Muscle of arm (tissue), 12 donors: ENCODE data around the gene CGNL1. TPM values are rescaled to one million over a fixed set of nuclear protein-coding genes. Genes with fewer than 3 reads are reported as not detected.

Experiments
- DNase-seq: peaks from one replicate; pipeline ENCODE4 v3.0.0-alpha.2; 2013
- polyA plus RNA-seq, 12 donors: library from polyadenylated mRNA; unstranded; fragments of 120-200 nt; gene quantifications; one replicate each; pipeline ENCODE4 v1.2.1, GENCODE V29; 2013; ENCODE audit not compliant: insufficient read length in 12 of 12

CGNL1 gene
- polyA plus RNA-seq, 12 donors, result 7.2 to 20.3 (median 8.8) TPM; not detected in 1

DNA sequence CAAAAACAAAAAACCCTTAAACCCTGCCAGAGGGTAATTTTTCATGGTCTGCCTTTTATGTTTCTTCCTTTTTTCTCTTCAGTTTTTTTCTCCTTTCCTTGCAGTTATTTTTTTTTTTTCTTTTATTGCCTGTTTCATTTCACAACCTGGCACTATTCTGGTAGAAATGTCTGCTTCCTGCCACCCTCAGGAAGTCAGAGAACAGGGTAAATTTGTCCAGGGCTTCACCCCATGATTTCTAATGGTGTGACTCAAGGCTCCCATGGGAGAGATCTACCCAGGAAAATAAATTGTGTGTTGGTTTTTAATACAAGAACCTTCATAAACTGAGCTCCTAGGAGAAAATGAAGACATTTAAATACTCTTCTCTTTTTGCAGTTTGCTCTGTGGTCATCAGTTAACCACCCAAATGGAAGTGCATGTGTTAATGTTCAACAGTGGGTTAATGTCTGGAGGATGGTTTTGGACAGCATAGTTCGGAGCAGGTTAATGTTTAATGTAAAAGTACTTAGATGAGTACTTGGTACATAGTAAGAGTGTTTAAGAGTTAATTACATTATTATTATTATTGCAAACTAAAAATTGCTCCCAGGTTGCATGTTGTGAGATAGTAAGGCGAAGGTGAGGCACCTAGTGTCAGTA lies 45.9 kb downstream of the CGNL1 start:
- no peak for DNase-seq

DNA sequence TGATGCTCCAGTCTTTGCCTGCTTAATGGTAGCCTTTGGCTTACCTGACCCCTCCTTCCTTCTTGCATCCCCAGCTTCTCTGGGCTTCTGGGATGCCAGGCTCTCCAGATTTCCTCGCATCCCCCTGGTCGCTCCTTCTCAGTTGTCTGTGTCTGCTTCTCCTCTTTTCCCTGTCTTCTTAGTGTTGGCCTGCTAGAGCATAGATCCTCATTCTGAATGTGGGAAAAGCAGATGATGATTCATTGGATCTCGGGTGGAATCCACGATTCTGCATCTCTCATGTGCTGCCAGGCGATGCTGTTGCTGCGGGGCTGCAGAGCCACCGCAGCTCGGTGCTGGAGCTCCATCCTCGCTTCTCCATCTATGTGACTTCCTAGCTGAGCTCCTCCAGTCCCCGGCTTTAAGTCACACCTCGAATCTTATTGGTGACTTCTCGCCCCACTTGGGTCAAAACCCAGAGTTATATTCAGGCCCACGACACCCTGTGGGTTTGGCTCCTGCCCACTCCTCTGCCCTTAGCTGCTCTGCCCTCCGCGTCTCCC lies 47.4 kb downstream of the CGNL1 start:
- DNase-seq, result no peak

DNA sequence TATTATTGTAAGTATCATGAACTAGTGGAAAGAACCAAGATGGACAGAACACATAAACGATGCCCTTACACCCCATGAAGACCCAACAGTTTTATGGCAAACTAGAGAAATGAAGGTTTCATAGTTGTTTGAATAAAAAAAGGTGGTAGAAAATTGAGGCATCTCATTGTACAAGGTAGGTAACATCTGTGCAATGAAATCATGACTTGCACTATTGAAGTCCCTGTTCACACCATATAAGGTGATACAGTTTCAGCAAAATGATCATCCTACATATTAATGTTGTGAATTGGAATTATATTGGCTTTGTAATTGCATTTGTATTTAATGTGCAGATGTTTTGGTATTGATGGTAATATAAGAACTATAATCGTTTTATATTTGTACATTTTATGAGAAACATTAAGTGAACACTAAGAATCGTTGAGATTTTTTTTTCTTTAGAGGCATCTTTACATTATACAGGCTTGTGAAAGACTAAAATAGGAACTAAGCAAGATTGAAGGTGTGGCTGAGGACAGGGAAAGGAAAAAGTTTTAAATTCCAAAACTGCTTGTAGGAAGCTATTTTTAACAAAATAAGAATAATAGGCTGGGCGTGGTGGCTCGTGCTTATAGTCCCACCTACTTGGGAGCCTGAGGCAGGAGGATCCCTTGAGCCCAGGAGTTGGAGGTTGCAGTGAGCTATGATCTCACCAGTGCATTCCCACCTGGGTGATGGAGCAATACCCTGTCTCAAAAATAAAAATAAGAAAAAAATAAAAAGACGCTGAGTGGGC lies 48.5 kb downstream of the CGNL1 start:
- no peak for DNase-seq

DNA sequence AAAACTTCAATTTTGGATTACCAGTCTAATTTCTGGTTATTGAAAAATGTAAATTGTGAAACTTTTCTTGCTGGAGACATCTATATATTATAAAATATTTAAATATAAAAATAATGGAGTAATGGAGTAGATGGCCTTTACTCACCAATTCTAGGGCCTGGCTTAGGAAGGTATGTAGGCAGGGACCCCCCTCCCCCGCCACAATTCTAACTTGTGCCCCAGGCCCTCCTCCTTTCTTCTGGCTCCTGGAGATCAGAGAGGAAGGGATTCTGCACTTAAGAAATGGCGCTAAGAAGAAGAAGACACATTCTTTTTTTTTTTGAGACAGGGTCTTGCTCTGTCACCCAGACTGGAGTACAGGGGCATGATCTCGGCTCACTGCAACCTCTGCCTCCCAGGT lies 49.5 kb downstream of the CGNL1 start:
- DNase-seq, result no peak

DNA sequence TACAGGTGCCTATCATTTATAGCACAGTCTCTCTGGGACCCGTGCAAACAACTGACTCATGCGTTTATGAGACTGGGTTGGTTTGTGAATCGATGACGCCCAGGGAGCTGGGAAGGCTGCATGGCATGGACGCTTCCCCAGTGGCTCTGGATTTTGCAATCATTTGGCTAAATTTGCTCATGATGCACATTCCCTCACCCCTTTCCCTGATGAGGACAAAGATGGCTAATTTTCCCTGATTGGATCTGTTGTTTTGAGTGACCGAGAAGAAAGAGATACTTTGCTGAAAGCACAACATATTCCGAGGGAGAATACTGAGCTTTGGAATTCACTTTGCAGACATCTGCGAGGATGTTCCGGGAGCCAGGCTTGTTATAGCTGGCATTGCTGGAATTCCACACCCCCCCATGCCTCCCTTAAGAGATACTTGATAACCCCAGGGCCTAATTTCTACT lies 51.1 kb downstream of the CGNL1 start:
- DNase-seq, result no peak

DNA sequence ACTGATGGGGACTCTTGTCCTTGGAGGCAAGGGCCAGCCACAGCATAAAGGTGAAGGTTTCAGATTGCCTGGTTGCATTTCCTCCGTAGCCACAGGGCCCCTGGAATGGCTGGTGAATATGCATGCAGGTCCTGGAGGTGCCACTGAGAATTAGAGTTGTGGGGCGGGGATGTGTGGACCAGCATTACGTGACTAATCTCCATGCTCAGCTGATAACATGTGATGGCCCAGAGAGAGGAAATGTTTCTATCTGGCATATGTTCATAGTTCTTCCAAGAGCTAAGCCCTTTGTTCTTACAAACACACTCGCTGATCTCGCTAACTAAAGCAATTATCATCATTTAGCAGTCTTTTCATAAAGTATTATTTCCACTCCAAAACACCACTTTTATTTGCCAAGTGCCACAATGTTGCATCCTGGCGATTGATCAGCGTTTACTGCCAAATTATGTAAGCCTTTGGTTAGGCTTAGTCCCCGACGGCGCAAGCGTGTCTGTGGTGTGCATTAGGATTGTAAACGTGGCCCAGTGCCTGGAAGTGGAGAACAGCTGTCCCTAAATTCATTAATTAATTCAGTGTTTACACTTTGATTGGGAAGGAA lies 55.9 kb downstream of the CGNL1 start:
- DNase-seq, result peak; percentile 22

DNA sequence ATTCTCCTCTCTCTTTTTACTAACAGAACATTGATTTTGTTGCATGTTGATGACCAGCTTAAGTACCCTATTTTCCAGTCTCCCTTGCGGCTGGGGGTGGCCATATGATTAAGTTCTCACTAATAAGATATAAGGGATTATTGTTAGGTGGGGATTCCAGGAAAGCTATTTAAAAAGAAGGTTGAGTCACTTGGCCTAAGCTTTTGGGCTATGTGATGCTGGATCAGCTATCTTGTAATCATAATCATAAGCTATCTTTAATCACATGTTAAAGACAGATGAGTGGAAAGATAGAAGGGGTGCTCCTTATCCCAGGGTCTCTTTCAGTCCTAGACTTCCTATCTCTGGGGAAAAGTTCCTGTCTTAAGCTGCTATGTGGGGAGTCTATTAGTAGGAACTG lies 59.9 kb downstream of the CGNL1 start:
- DNase-seq, result no peak

DNA sequence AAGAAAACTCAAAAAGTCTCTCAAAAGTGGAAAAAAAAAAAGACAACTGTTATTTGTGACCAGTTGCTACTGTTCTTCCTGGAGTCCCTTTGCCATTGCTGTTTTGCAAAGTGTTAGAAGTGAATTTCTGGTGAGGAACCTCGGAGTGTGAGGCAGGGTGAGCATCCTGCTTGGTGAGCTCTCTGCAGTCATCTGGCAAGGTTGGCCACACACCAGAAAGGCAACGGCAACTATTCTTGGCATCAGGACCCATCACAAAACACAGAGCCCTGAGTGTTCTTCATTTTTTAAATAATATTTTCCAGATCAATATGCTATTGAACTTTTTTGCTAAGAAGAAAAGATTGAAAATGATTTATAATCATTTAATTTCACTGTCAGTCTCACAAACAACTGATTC lies 60.7 kb downstream of the CGNL1 start:
- no peak for DNase-seq

DNA sequence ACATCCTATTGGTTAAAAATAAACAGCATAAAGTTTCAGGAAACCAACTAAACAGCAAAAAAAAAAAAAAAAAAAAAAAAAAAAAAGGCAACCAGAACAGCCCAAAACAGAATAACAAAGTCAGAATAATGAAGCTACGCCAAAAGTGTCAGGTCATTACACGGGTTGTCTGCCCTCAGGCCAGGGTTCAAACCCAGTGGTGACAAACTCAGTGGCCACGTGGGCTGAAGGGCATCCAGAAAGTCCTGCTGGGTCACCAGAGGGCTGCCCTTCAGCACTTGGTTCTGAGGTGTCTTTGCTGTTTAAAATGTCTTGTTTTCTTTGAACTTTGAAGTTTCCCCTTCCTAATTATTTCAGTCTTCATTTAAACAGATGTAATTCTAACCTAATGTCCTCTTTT lies 61.3 kb downstream of the CGNL1 start:
- no peak for DNase-seq

DNA sequence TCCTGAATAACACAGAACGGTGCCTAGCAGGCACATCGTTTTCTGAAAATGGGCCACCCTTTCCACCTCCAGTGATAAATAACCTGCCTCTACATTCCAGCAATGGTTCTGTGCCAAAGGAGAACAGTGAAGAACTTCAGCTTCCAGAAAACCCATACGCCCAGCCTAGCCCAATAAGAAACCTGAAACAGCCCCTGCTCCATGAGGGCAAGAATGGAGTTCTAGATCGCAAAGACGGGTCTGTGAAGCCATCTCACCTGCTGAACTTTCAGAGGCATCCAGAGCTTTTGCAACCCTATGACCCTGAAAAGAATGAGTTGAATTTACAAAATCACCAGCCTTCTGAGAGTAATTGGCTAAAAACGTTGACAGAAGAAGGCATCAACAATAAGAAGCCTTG lies 61.9 kb downstream of the CGNL1 start:
- no peak for DNase-seq

DNA sequence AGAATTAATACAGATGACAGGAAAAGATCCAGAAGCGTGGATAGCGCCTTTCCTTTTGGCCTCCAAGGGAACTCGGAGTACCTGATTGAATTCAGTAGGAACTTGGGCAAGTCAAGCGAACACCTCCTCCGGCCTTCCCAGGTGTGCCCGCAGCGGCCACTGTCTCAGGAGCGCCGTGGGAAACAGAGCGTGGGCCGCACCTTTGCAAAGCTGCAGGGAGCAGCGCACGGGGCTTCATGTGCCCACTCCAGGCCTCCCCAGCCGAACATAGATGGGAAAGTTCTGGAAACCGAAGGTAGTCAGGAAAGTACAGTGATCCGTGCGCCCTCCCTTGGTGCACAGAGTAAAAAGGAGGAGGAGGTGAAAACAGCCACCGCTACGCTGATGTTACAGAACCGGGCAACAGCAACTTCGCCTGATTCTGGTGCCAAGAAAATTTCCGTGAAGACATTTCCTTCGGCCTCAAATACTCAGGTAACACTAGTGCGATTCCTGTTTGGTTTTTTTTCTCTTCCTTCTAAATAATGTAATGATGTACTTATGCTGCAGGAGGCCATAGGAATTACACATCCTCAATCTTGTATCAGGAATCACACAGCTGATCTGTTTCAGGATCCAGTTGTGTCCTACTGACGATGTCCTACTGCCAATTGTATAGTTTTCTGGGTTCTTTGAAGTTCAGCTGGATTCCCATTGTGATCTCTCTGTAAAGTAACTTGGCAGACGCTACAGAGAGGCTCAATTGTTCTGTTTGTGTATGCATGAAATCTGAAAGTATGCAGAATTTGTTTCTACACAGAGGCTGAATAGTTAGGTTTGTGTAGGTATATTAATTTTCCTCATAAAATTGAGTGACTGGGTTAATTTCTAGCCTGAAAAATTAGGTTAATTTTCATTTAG lies 63.1 kb downstream of the CGNL1 start:
- DNase-seq, result no peak

DNA sequence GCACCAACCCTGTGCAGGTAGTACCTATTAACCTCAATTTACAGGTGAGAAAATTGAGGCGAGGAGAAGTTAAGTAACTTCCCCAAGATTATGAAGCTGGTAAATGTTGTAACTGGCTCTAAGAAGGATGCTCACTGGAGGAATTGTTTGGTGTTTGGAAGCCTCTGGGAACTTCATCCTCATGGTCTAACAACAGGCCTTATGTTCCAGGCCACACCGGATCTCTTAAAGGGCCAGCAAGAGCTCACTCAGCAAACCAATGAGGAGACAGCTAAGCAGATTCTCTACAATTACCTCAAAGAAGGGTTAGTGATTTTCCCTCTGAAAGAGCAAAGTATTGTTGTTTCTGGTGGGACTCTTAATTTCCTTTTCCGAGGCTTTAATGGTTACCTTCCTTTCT lies 63.9 kb downstream of the CGNL1 start:
- DNase-seq, result no peak

DNA sequence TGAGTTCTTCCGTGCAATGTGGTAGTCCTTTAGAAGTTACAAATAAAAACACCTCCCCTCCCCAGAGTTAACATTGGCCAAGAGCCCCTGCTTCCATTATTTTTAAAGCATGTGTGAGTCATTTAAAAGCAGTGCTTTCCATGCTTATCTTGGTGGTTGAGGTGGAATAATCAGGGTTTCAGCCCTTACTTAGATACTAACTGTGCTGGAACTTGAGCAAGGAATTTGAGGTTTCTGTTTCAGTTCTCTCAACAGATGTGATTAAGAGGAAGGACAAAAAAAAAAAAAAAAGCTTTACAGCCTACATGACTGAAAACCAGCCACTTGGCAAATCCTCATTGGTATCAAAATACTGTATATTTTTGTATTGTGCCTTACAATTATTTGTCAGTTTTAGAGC lies 64.5 kb downstream of the CGNL1 start:
- DNase-seq, result no peak

DNA sequence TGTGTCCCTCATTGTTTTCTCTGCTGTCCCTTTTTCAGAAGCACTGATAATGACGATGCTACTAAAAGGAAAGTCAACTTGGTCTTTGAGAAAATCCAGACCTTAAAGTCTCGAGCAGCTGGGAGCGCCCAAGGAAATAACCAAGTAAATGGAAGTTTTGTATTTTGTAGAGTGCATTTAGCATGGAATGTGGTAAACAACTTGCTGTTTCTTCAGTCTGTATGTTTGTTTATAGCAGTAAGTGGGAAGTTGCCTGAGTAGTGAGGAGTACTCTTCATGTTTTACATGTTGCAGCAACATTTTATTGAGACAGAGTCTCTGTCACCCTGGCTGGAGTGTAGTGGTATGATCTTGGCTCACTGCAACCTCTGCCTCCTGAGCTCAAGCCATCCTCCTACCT lies 66.0 kb downstream of the CGNL1 start:
- no peak for DNase-seq

DNA sequence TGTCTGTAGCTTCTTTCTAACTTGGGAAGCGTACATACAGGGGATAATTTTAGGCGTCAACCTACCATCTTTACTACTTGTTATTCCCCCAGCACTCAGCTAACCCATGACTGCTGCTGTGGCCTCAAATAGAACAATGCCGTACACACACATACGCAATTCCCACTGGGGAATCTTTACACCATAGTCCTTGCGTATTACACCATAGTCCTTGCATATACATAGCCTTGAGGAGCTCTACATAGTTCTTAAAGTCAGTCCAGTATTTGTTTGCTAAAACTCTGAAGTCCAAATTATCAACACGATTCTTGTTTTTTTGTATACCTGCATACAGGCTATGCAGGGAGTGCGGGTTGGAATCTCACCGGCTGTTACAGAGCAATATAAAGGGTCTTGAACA lies 67.2 kb downstream of the CGNL1 start:
- no peak for DNase-seq

DNA sequence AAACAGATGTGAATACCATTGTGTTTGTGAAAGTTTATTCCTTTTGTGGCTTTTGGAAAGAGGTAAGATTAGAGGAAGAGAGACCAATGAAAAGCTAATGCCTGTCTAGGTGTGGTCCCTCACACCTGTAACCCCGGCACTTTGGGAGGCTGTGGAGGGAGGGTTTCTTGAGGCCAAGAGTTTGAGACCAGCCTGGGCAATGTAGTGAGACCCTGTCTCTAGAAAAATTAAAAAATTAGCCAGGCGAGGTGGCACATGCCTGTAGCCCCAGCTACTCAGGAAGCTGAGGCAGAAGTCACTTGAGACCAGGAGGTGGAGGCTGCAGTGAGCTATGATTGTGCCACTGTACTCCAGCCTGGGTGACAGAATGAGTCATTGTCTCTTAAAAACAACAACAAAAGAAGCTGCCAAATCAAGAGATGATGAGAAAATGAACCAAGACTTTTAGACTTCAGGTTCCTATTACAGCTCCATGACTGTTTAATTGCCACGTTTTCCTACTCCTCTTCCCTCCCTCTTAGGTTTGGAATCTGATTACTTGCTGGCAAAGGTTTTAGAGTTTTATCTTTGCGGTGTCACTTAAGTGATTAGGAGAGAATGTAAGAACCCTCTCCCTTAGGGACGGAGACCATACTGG lies 68.7 kb downstream of the CGNL1 start:
- no peak for DNase-seq

DNA sequence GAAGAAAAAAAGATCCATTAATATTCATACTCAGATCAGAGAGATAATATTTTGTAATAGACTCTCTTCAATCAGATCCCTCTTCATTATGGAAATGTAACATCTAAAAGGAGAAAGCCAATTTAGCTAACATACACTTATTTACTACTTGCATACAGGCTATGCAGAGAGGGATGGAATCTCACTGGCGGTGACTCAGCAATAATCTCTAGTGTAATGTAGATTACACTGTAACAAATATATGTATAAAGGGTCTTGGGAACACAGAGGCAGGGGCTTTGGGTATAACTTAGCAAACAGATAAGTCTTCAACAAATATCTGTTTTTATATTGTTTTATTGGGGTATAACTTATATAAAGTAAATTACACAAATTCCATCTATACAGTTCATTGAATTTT lies 69.6 kb downstream of the CGNL1 start:
- no peak for DNase-seq

DNA sequence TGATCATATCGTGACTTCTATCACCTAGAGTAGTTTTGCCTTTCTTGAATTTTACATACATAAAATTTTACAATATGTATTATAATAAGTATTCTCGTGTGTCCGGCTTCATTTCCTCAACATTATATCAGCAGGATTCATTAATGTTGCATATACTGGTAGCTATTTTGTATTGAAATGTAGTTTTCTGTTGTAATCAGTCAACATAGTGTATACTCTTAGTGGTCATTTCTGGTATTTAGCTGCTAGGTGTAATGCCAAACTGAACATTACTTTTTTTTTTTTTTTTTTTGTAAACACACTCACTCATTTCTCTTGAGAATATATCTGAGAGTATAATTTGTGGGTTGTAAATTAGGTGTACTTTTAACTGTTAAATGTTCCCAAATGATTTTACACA lies 70.1 kb downstream of the CGNL1 start:
- DNase-seq, result no peak

DNA sequence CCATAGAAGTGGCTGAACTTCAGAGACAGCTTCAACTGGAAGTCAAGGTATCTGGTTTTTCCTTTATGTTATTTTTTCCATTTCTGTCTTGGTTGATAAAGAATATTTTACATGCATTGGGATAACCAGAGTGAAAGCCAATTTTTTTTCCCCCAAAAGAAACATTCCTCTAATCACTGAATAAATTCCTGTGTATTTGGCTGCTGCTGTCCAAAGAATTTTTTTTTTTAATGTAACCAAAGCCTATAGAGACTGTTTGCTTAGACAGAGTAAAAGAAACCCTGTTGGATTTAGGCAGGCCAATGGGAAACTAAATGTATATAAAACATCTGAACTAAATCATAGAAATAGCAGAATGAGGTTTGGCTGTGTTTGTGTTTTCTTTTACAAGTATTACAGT lies 75.2 kb downstream of the CGNL1 start:
- no peak for DNase-seq

DNA sequence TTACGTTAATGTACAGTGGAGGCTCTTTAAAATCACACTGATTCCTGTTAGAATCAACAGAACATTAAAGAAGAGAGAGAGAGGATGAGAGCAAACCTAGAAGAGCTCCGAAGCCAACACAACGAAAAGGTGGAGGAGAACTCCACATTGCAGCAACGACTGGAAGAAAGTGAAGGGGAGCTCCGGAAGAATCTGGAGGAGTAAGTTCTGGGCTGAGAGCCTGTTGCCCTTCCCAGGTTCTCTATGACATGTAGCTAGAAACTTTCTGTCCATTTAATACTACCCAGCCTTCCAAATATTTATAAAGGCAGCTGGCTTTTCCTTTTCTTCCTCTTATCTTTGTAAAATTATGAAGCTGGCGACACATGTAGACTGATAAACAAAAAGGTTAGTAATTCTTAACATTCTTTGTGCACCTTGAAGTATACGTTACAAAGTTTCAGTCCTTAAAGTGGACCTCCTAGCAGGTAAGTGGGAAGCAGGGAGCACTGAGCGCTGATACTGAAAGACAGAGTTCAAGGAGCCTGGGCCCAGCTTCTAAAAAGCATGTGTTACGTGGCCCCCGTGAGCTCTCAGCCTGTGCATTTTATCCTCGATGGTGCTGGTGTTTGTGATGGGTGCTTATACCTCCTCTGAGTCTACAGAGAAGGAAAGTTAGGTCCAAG lies 75.9 kb downstream of the CGNL1 start:
- DNase-seq, result no peak

DNA sequence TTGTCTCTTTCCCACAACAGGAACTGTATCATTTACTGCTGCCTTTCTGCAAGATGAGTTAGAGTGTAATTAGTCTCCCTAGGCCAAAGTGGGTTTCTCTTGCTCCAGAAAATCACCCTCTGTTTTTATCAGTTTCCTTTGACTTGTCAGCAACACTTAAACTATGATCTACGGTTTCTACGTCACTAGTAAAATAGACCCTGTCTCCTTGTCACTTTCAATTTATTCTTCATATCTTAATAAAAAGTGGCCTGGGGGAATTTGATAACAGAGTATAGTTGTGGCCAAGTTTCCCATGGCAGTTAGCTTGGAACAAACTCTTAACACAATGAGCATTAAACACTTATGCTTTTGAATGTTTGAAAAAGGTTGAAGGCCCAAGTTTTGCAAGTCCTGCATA lies 79.6 kb downstream of the CGNL1 start:
- DNase-seq, result no peak
